OCI-LY3 (cell line): ENCODE results near the gene EHBP1.

Experiments
- H2AFZ ChIP-seq: fragments of 200-600, 300-600 bp; shearing (Covaris generic); 2 replicates; pipeline ENCODE4 v1.6.0; 2014; ENCODE audit warnings: antibody characterized with exemption, low read depth, low read length
- H3K27ac ChIP-seq: fragments of 200-600, 300-600 bp; sonication (generic); 2 replicates; pipeline ENCODE4 v1.5.1; 2014; ENCODE audit warnings: mild to moderate bottlenecking, low read length, moderate library complexity, mixed read lengths
- H3K27me3 ChIP-seq: fragments of 200-600, 300-600 bp; sonication (generic); 2 replicates; pipeline ENCODE4 v1.6.1; 2014; ENCODE audit warnings: low read depth, low read length, mixed read lengths
- H3K36me3 ChIP-seq: fragments of 200-600, 300-600 bp; sonication (generic); replicated peaks from 2 replicates; pipeline ENCODE3; 2014; ENCODE audit warnings: low read depth, low read length, mixed read lengths
- H3K4me1 ChIP-seq: fragments of 300-600, 200-600 bp; sonication (generic); 2 replicates; pipeline ENCODE4 v1.6.1; 2014; ENCODE audit warnings: low read length, mixed read lengths
- H3K4me2 ChIP-seq: fragments of 200-600, 300-600 bp; sonication (generic); 2 replicates; pipeline ENCODE4 v1.6.1; 2014; ENCODE audit warnings: low read length, mixed read lengths
- H3K4me3 ChIP-seq: fragments of 300-600, 200-600 bp; sonication (generic); 2 replicates; pipeline ENCODE4 v1.5.1; 2014; ENCODE audit warnings: antibody characterized with exemption, mild to moderate bottlenecking, low read length, moderate library complexity
- H3K79me2 ChIP-seq: fragments of 300-600, 200-600 bp; shearing (Covaris generic); 2 replicates; pipeline ENCODE4 v1.6.1; 2014; ENCODE audit warnings: mild to moderate bottlenecking, low read length, mixed read lengths
- H3K9ac ChIP-seq: fragments of 300-600, 200-600 bp; shearing (Covaris generic); 2 replicates; pipeline ENCODE4 v1.6.0; 2014; ENCODE audit warnings: mild to moderate bottlenecking, low read length, moderate library complexity
- H3K9me3 ChIP-seq: fragments of 200-600, 300-600 bp; shearing (Covaris generic); 2 replicates; pipeline ENCODE4 v1.6.1; 2014; ENCODE audit warnings: low read length, mixed read lengths; ENCODE audit not compliant: insufficient read depth
- H4K20me1 ChIP-seq: fragments of 200-600, 300-600 bp; sonication (generic); 2 replicates; pipeline ENCODE4 v1.6.1; 2016; ENCODE audit warnings: low read length, mixed read lengths; ENCODE audit not compliant: insufficient read depth
- EZH2phosphoT487 ChIP-seq: fragments of 200-600 bp; shearing (Covaris generic); IDR thresholded peaks from 2 replicates; pipeline ENCODE4 v1.6.1; 2018; ENCODE audit warnings: antibody characterized with exemption, mixed run types, low read depth
- TF ChIP-seq, protein P1 (sequence below): fragments of 200-600, 300-600 bp; sonication (generic); IDR thresholded peaks from 2 replicates; pipeline ENCODE4 v1.5.1; 2014; ENCODE audit warnings: antibody characterized with exemption, low read length, low read depth

EHBP1 gene

DNA sequence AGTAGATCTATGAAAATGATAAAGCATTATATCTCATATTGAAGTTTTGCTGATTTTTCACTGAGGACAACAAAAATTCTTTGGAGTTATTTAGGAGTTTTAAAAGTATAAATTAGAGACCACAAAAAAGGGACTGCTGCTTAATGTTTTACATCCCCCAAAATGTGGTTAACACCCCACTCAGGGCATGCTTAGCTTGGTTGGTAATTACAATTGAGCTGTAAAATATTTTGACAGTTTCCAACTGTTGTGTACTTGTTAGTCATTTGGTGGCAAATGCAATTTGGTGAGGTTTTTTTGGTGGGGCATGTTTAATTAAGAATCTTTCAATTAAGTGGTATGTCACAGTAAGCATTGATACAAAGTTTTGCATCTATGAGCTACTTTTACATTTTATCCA lies 207.8 kb downstream of the EHBP1 start:
- Histone ChIP-seq H3K4me2 (no peak overlapping the region), H3K9me3 (no peaks in the 10 kb centered on the region), H3K4me3 (no peak overlapping the region), H3K4me1 (peaks cover 22% of the 10 kb centered on the region), H3K27me3 (no peaks in the 10 kb centered on the region), H3K79me2 (no peaks in the 10 kb centered on the region), H3K36me3 (no peaks in the 10 kb centered on the region), H2AFZ (no peak overlapping the region), H3K27ac (no peak overlapping the region), H3K9ac (no peak overlapping the region), H4K20me1 (peaks cover 6% of the 10 kb centered on the region; the same call in 1 of the 2 replicates)
- TF ChIP-seq EZH2phosphoT487: no peak
- TF ChIP-seq, protein P1, sequence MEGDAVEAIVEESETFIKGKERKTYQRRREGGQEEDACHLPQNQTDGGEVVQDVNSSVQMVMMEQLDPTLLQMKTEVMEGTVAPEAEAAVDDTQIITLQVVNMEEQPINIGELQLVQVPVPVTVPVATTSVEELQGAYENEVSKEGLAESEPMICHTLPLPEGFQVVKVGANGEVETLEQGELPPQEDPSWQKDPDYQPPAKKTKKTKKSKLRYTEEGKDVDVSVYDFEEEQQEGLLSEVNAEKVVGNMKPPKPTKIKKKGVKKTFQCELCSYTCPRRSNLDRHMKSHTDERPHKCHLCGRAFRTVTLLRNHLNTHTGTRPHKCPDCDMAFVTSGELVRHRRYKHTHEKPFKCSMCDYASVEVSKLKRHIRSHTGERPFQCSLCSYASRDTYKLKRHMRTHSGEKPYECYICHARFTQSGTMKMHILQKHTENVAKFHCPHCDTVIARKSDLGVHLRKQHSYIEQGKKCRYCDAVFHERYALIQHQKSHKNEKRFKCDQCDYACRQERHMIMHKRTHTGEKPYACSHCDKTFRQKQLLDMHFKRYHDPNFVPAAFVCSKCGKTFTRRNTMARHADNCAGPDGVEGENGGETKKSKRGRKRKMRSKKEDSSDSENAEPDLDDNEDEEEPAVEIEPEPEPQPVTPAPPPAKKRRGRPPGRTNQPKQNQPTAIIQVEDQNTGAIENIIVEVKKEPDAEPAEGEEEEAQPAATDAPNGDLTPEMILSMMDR: no peak

- Histone ChIP-seq H3K27me3 (no peaks in the 10 kb centered on the region), H3K9ac (no peak overlapping the region), H3K36me3 (peaks cover 14% of the 10 kb centered on the region), H3K79me2 (no peaks in the 10 kb centered on the region), H3K4me2 (no peak overlapping the region), H3K27ac (no peak overlapping the region), H3K4me1 (no peaks in the 10 kb centered on the region), H4K20me1 (no peaks in the 10 kb centered on the region), H3K9me3 (no peaks in the 10 kb centered on the region), H3K4me3 (no peak overlapping the region), H2AFZ (no peak overlapping the region)
- TF ChIP-seq, protein P1: no peak
- TF ChIP-seq EZH2phosphoT487: no peak
Measured at GRCh38 chr2:62919041-62919440, 213.5 kb downstream of the EHBP1 start.

GRCh38 chr2:62920070-62920469 lies 214.6 kb downstream of the EHBP1 start:
- Histone ChIP-seq H3K79me2 (no peaks in the 10 kb centered on the region), H4K20me1 (no peaks in the 10 kb centered on the region), H2AFZ (no peak overlapping the region), H3K4me1 (no peaks in the 10 kb centered on the region), H3K36me3 (peaks cover 14% of the 10 kb centered on the region), H3K9me3 (0 out of 2 replicates have a peak, but pooled peaks cover 3% of the 10 kb centered on the region), H3K4me2 (no peak overlapping the region), H3K27ac (no peak overlapping the region), H3K4me3 (no peak overlapping the region), H3K9ac (no peak overlapping the region), H3K27me3 (no peaks in the 10 kb centered on the region)
- TF ChIP-seq, protein P1: no peak
- no peak for TF ChIP-seq EZH2phosphoT487

DNA sequence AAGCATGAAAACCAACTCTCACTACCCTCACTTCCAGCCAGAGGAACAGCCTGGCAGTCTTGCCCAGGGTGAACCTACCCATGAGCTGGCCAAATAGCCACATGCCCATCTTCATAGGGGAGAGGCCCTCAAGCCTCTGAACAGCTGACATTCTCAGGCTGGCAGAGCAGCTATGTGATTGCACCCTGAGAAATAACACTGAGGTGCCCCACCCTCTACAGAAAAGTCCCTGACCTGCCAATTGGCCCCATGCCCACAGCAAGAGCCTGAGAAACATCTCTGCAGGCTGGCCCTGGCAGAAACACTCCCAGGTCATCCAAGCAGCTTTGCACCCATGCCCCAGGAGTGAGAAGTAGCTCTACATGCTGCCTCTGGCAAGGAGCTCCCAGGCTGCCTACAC lies 217.7 kb downstream of the EHBP1 start:
- Histone ChIP-seq H2AFZ (no peak overlapping the region), H3K9ac (no peak overlapping the region), H3K27me3 (no peaks in the 10 kb centered on the region), H3K4me1 (no peaks in the 10 kb centered on the region), H3K79me2 (no peaks in the 10 kb centered on the region), H3K9me3 (0 out of 2 replicates have a peak, but pooled peaks cover 3% of the 10 kb centered on the region), H3K36me3 (peaks cover 14% of the 10 kb centered on the region), H4K20me1 (no peaks in the 10 kb centered on the region), H3K4me2 (no peak overlapping the region), H3K27ac (no peak overlapping the region), H3K4me3 (no peak overlapping the region)
- TF ChIP-seq EZH2phosphoT487: no peak
- TF ChIP-seq, protein P1: no peak
